Measurements from ENCODE around the gene TENM3.
A peak's percentile ranks its signal among the peaks of the same experiment; 100 is the strongest.
"Not testable (repeated sequence)": the region's sequence is repeated elsewhere in the genome, so short reads cannot be mapped to it uniquely, and the experiment has no call there.

Gene TENM3

GRCh38 chr4:182803235-182803634 is 560.0 kb downstream of the TENM3 start:
- no peak for DNase-seq

GRCh38 chr4:182804131-182804530 is 560.9 kb downstream of the TENM3 start:
- DNase-seq, result no peak

- no peak for DNase-seq
These were observed 562.1 kb downstream of the TENM3 start for GRCh38 chr4:182805321-182805720.

- DNase-seq, result no peak
These were observed 562.5 kb downstream of the TENM3 start for GRCh38 chr4:182805750-182806149.

GRCh38 chr4:182806259-182807252 is 563.4 kb downstream of the TENM3 start:
- peak; percentile 62 for DNase-seq

- DNase-seq, result no peak
These were observed 564.1 kb downstream of the TENM3 start for GRCh38 chr4:182807346-182807745.

- DNase-seq, result no peak
These were observed 564.8 kb downstream of the TENM3 start for GRCh38 chr4:182807767-182808548.

GRCh38 chr4:182808673-182809416 is 565.6 kb downstream of the TENM3 start:
- DNase-seq, result peak; percentile 77

- DNase-seq, result peak; percentile 33
These were observed 566.4 kb downstream of the TENM3 start for GRCh38 chr4:182809417-182810102.

GRCh38 chr4:182810103-182810615 is 567.0 kb downstream of the TENM3 start:
- DNase-seq, result peak; percentile 14

- DNase-seq, result peak; percentile 11
These were observed 569.7 kb downstream of the TENM3 start for GRCh38 chr4:182812916-182813315.

GRCh38 chr4:182814065-182814464 is 570.9 kb downstream of the TENM3 start:
- DNase-seq, result not testable (repeated sequence)

- no peak for DNase-seq
These were observed 575.9 kb downstream of the TENM3 start for GRCh38 chr4:182818926-182819730.

GRCh38 chr4:182819751-182820150 is 576.5 kb downstream of the TENM3 start:
- no peak for DNase-seq

GRCh38 chr4:182822554-182822953 is 579.4 kb downstream of the TENM3 start:
- no peak for DNase-seq

GRCh38 chr4:182823576-182823975 is 580.4 kb downstream of the TENM3 start:
- DNase-seq, result no peak

GRCh38 chr4:182825003-182825402 is 581.8 kb downstream of the TENM3 start:
- DNase-seq, result no peak

- no peak for DNase-seq
These were observed 582.6 kb downstream of the TENM3 start for GRCh38 chr4:182825786-182826185.

- DNase-seq, result no peak
These were observed 583.2 kb downstream of the TENM3 start for GRCh38 chr4:182826391-182826790.

- no peak for DNase-seq
These were observed 584.0 kb downstream of the TENM3 start for GRCh38 chr4:182827166-182827565.

GRCh38 chr4:182827954-182828353 is 584.8 kb downstream of the TENM3 start:
- no peak for DNase-seq

Measured in CD4-positive, alpha-beta T cell treated with Interleukin-17A for 1 hour (primary cell).